MCF 10A (cell line): ENCODE data around the gene DAO. TPM values are rescaled to one million over a fixed set of nuclear protein-coding genes. Genes with fewer than 3 reads are reported as not detected.

ENCODE experiments used
- BruUV-seq: library from RNA; stranded (reverse); fragments of 400-500 nt; replicated peaks from 2 replicates; lab custom pipeline; 2021; lab: Mats Ljungman, UMichigan
- CTCF ChIA-PET: fragments of 300-600 bp; sonication (Branson Sonifier 250); formaldehyde crosslinking; extraction: SDS; loops from one replicate; lab custom pipeline; 2021; ENCODE audit warnings: antibody characterized with exemption, inconsistent platforms; lab: Yijun Ruan, JAX
- POLR2A ChIA-PET: fragments of 300-600, 350-650 bp; sonication (Branson Sonifier 250); formaldehyde crosslinking; extraction: SDS; loops from one replicate; lab custom pipeline; 2020; ENCODE audit warnings: antibody characterized with exemption, inconsistent platforms; lab: Yijun Ruan, JAX
- DNase-seq: peaks from one replicate; pipeline ENCODE4 v3.0.0-alpha.2; 2018; ENCODE audit not compliant: unreplicated experiment
- H3K27ac Mint-ChIP-seq: one replicate; pipeline ENCODE4 v1.8.0; 2022; ENCODE audit warnings: mild to moderate bottlenecking, low read depth, mixed read lengths; ENCODE audit not compliant: unreplicated experiment
- H3K27me3 Mint-ChIP-seq: one replicate; pipeline ENCODE4 v1.8.0; 2022; ENCODE audit warnings: mixed read lengths; ENCODE audit not compliant: insufficient read depth, unreplicated experiment
- H3K36me3 Mint-ChIP-seq: one replicate; pipeline ENCODE4 v1.8.0; 2022; ENCODE audit warnings: mild to moderate bottlenecking, moderate library complexity, mixed read lengths; ENCODE audit not compliant: insufficient read depth, unreplicated experiment
- H3K4me1 Mint-ChIP-seq: one replicate; pipeline ENCODE4 v1.8.0; 2022; ENCODE audit warnings: mixed read lengths; ENCODE audit not compliant: insufficient read depth, unreplicated experiment
- H3K4me3 Mint-ChIP-seq: one replicate; pipeline ENCODE4 v1.8.0; 2022; ENCODE audit warnings: mild to moderate bottlenecking, moderate library complexity, mixed read lengths; ENCODE audit not compliant: unreplicated experiment
- H3K9me3 Mint-ChIP-seq: one replicate; pipeline ENCODE4 v1.8.0; 2022; ENCODE audit warnings: mixed read lengths; ENCODE audit not compliant: unreplicated experiment
- intact Hi-C: fragments of 100-400 bp; cut with micrococcal nuclease; formaldehyde crosslinking; loops from 2 replicates; pipeline ENCODE4 v1.14.1; 2022
- total RNA-seq: library from RNA; stranded (reverse); gene quantifications from 2 replicates; pipeline ENCODE4 v1.2.3, GENCODE V29; 2022
- TF ChIP-seq, protein P1 (sequence below): fragments of 200-600 bp; IDR thresholded peaks from one replicate; pipeline ENCODE4 v1.8.0; 2022; ENCODE audit warnings: antibody characterized with exemption, mild to moderate bottlenecking; ENCODE audit not compliant: unreplicated experiment

The DAO gene
- total RNA-seq, 1 experiment from 2014 or later: not detected

DNA sequence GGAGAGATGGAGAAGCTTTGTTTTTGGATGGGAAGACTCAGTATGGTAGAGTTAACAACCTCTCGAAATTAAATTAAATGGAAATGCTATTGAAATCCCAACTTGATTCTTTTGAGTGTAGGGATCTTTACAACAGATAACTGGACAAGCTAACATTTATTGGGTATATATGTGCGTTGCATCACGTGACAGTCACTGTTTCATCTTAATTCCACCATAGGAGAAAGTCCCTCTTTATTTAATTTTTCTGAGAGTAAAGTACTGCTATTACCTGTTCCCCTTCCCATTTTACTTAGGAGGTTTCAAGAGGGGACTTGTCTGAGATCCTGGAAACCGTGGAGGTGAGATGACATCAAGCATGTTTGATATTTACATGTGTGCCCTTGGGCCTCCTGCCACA, 11.1 kb upstream of the DAO start:
- ChIA-PET CTCF (interaction anchor here (0.6 to 1.2 kb wide), 2 partner anchors 81 to 83 kb away, joined by 3 read pairs; no protein-coding TSS in a partner anchor), POLR2A (no interaction called here)
- H3K4me3 Mint-ChIP-seq: no peak overlapping the region
- TF ChIP-seq, protein P1, sequence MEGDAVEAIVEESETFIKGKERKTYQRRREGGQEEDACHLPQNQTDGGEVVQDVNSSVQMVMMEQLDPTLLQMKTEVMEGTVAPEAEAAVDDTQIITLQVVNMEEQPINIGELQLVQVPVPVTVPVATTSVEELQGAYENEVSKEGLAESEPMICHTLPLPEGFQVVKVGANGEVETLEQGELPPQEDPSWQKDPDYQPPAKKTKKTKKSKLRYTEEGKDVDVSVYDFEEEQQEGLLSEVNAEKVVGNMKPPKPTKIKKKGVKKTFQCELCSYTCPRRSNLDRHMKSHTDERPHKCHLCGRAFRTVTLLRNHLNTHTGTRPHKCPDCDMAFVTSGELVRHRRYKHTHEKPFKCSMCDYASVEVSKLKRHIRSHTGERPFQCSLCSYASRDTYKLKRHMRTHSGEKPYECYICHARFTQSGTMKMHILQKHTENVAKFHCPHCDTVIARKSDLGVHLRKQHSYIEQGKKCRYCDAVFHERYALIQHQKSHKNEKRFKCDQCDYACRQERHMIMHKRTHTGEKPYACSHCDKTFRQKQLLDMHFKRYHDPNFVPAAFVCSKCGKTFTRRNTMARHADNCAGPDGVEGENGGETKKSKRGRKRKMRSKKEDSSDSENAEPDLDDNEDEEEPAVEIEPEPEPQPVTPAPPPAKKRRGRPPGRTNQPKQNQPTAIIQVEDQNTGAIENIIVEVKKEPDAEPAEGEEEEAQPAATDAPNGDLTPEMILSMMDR: no peak
- H3K9me3 Mint-ChIP-seq: no peaks in the 10 kb centered on the region
- BruUV-seq: no TSS peak
- no peak overlapping the region for H3K27ac Mint-ChIP-seq
- DNase-seq: no peak
- no peaks in the 10 kb centered on the region for H3K4me1 Mint-ChIP-seq
- H3K27me3 Mint-ChIP-seq: no peaks in the 10 kb centered on the region
- intact Hi-C loops: no loop called here
- no peaks in the 10 kb centered on the region for H3K36me3 Mint-ChIP-seq

DNA sequence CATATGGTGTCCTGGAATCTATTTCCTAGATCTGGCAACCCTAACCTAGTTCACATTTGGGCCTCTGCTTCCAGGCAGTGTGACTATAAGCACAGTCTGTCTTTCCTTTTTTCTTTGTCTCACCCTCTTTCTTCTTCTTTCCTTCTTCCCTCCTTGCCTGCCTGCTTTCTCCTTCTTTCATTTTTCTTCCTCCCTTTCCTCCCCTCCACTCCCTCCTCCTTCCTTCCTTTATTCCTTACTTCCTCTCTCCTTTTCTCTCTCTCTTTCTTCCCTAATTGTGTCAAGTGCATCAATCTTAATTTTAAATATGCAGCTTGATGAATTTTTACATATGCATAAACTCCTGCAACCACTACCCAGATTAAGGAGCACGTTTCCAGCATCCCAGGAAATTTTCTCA, 4.6 kb upstream of the DAO start:
- no peak for DNase-seq
- ChIA-PET CTCF (interaction anchor here (0.6 to 0.7 kb wide), 3 partner anchors 15 to 167 kb away, joined by 3 read pairs; no protein-coding TSS in a partner anchor), POLR2A (no interaction called here)
- H3K4me1 Mint-ChIP-seq: no peaks in the 10 kb centered on the region
- no peaks in the 10 kb centered on the region for H3K36me3 Mint-ChIP-seq
- no peak overlapping the region for H3K4me3 Mint-ChIP-seq
- intact Hi-C loops: no loop called here
- TF ChIP-seq, protein P1: no peak
- H3K27ac Mint-ChIP-seq: no peak overlapping the region
- BruUV-seq: no TSS peak
- no peaks in the 10 kb centered on the region for H3K9me3 Mint-ChIP-seq
- no peaks in the 10 kb centered on the region for H3K27me3 Mint-ChIP-seq

DNA sequence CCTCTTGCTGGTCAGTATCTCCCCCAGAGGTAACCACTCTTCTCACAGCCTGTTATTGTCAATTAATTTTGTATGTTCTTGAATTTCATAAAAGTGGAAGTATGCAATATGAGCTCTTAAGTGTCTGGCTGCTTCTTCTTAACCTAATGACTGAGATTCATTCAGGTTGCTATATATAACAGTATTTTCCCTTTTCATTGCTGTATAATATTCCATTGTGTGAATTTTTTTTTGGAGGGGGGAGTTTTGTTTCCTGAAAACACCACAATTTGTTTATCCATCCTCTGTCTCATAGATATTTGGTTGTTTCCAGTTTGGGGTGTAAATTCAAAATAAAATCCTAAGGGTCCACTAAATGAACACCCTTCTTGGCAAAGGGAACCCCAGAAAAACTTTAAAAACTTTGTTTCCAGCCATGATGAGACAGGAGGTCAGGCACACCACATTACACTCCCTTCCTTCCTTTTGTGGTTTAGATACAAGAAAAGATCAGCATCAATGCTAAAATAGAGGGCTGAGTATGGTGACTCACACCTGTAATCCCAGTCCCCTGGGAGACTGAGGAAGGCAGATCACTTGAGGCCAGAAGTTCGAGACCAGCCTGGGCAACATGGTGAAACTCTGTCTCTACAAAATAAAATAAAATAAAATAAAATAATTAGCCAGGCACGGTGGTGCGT, 4.1 kb upstream of the DAO start:
- intact Hi-C loops: no loop called here

DNA sequence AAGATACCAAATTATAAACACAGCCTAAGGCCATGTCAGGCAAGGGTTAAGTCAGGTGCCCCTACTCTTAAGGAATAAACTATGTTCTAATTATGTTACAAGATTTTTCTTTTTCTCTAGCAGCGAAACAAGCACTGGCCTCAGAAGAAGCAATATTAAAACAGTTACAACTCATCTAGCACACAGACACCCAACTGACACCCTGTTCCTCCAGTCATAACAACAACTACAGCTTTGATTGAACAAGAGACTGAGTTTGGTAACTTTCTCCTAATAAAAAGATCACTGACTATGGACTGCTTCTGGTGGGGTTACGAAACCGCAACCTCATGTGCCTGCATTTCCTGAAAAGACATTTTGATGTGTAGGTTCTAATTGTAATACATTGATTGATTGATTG, 3.3 kb upstream of the DAO start:
- no TSS peak for BruUV-seq

More for the DNA sequence above, 4.1 kb upstream of the DAO start:
- CTCF ChIA-PET: interaction anchor here (0.7 kb wide), 2 partner anchors 15 to 80 kb away, joined by 3 read pairs; no protein-coding TSS in a partner anchor
- Mint-ChIP-seq H3K4me1 (no peaks in the 10 kb centered on the region), H3K4me3 (no peak overlapping the region), H3K27me3 (no peaks in the 10 kb centered on the region), H3K36me3 (no peaks in the 10 kb centered on the region), H3K27ac (no peak overlapping the region), H3K9me3 (no peaks in the 10 kb centered on the region)
- BruUV-seq: no TSS peak
- TF ChIP-seq, protein P1: no peak
- DNase-seq: no peak
- POLR2A ChIA-PET: no interaction called here

More for the DNA sequence above, 3.3 kb upstream of the DAO start:
- Mint-ChIP-seq H3K27ac (no peak overlapping the region), H3K36me3 (no peaks in the 10 kb centered on the region), H3K27me3 (no peaks in the 10 kb centered on the region), H3K9me3 (no peaks in the 10 kb centered on the region), H3K4me1 (no peaks in the 10 kb centered on the region), H3K4me3 (no peak overlapping the region)
- DNase-seq: no peak
- intact Hi-C loops: no loop called here
- POLR2A ChIA-PET: interaction anchor here (0.6 kb wide), 1 partner anchor 308 kb away, joined by 3 read pairs; no protein-coding TSS in a partner anchor
- CTCF ChIA-PET: interaction anchor here (1.0 kb wide), 1 partner anchor 74 kb away, joined by 4 read pairs; no protein-coding TSS in a partner anchor
- TF ChIP-seq, protein P1: no peak
